H9 (cell line): ENCODE data around the gene GSTM3. TPM values are rescaled to one million over a fixed set of nuclear protein-coding genes. Genes with fewer than 3 reads are reported as not detected.
"Not testable (repeated sequence)": the region's sequence is repeated elsewhere in the genome, so short reads cannot be mapped to it uniquely, and the experiment has no call there.

Experiments used
- DNase-seq: peaks from one replicate; pipeline ENCODE4 v3.0.0-alpha.2; 2017
- H2AFZ ChIP-seq: one replicate; pipeline ENCODE4 v1.6.1; 2013; ENCODE audit warnings: mild to moderate bottlenecking, low read length, control low read depth, moderate library complexity
- H2AK5ac ChIP-seq: 2 replicates; pipeline ENCODE4 v1.6.1; 2013; ENCODE audit warnings: low read length, control low read depth, mixed read lengths; ENCODE audit not compliant: insufficient read length
- H2BK120ac ChIP-seq: one replicate; pipeline ENCODE4 v1.6.1; 2013; ENCODE audit warnings: low read depth, mild to moderate bottlenecking, low read length, control low read depth, inconsistent platforms; ENCODE audit not compliant: poor library complexity, severe bottlenecking
- H2BK12ac ChIP-seq: 2 replicates; pipeline ENCODE4 v1.6.1; 2013; ENCODE audit warnings: low read length, control low read depth, mixed read lengths, low read depth; ENCODE audit not compliant: insufficient read length
- H2BK15ac ChIP-seq: 2 replicates; pipeline ENCODE4 v1.6.1; 2013; ENCODE audit warnings: low read depth, low read length, control low read depth
- H2BK20ac ChIP-seq: one replicate; pipeline ENCODE4 v1.6.1; 2013; ENCODE audit warnings: low read depth, mild to moderate bottlenecking, low read length, control low read depth, inconsistent platforms; ENCODE audit not compliant: poor library complexity, severe bottlenecking
- H2BK5ac ChIP-seq: 2 replicates; pipeline ENCODE4 v1.6.1; 2013; ENCODE audit warnings: low read length, control low read depth, mixed read lengths; ENCODE audit not compliant: insufficient read length
- H3K14ac ChIP-seq: 2 replicates; pipeline ENCODE4 v1.6.1; 2013; ENCODE audit warnings: low read length, control low read depth; ENCODE audit not compliant: insufficient read depth
- H3K18ac ChIP-seq: 2 replicates; pipeline ENCODE4 v1.6.1; 2013; ENCODE audit warnings: low read depth, mild to moderate bottlenecking, mixed read lengths, low read length, control low read depth; ENCODE audit not compliant: insufficient read length
- H3K23ac ChIP-seq: 2 replicates; pipeline ENCODE4 v1.6.1; 2013; ENCODE audit warnings: low read length, control low read depth, mixed read lengths, low read depth; ENCODE audit not compliant: insufficient read length
- H3K23me2 ChIP-seq: 2 replicates; pipeline ENCODE4 v1.6.1; 2013; ENCODE audit warnings: low read depth, mild to moderate bottlenecking, mixed read lengths, low read length, control low read depth; ENCODE audit not compliant: insufficient read length, poor library complexity, severe bottlenecking
- H3K27ac ChIP-seq: 2 replicates; pipeline ENCODE4 v1.5.1; 2013; ENCODE audit warnings: low read length, control low read depth, mixed read lengths, low read depth; ENCODE audit not compliant: insufficient read length
- H3K27me3 ChIP-seq: 2 replicates; pipeline ENCODE4 v1.6.1; 2013; ENCODE audit warnings: low read length, control low read depth, inconsistent platforms; ENCODE audit not compliant: insufficient read depth
- H3K4ac ChIP-seq: 2 replicates; pipeline ENCODE4 v1.6.1; 2013; ENCODE audit warnings: low read depth, mild to moderate bottlenecking, control low read depth, inconsistent platforms, low read length, moderate library complexity
- H3K4me1 ChIP-seq: 2 replicates; pipeline ENCODE4 v1.6.1; 2013; ENCODE audit warnings: low read length, control low read depth, inconsistent platforms; ENCODE audit not compliant: insufficient read depth
- H3K4me2 ChIP-seq: 2 replicates; pipeline ENCODE4 v1.6.1; 2013; ENCODE audit warnings: low read length, control low read depth, mixed read lengths; ENCODE audit not compliant: insufficient read length, insufficient read depth
- H3K56ac ChIP-seq: 2 replicates; pipeline ENCODE4 v1.6.1; 2013; ENCODE audit warnings: low read depth, mild to moderate bottlenecking, mixed read lengths, low read length, control low read depth; ENCODE audit not compliant: insufficient read length
- H3K79me1 ChIP-seq: 2 replicates; pipeline ENCODE4 v1.6.1; 2013; ENCODE audit warnings: low read depth, mild to moderate bottlenecking, moderate library complexity, low read length, control low read depth, inconsistent platforms; ENCODE audit not compliant: insufficient read depth, poor library complexity, severe bottlenecking
- H3K79me2 ChIP-seq: 2 replicates; pipeline ENCODE4 v1.6.1; 2013; ENCODE audit warnings: low read length, control low read depth, inconsistent platforms; ENCODE audit not compliant: insufficient read depth
- H3K9ac ChIP-seq: 2 replicates; pipeline ENCODE4 v1.6.1; 2013; ENCODE audit warnings: low read length, control low read depth, mixed read lengths; ENCODE audit not compliant: insufficient read length; ENCODE audit errors: extremely low read depth
- H3K9me3 ChIP-seq: one replicate; pipeline ENCODE4 v1.6.1; 2013; ENCODE audit warnings: low read depth, low read length, inconsistent platforms; ENCODE audit not compliant: control insufficient read depth
- H3T11ph ChIP-seq: one replicate; pipeline ENCODE4 v1.6.1; 2013; ENCODE audit warnings: mild to moderate bottlenecking, low read length, control low read depth, inconsistent platforms
- H4K20me1 ChIP-seq: one replicate; pipeline ENCODE4 v1.6.1; 2013; ENCODE audit not compliant: control insufficient read depth, insufficient read length, insufficient read depth
- H4K5ac ChIP-seq: 2 replicates; pipeline ENCODE4 v1.6.1; 2013; ENCODE audit warnings: low read depth, mild to moderate bottlenecking, mixed read lengths, low read length, control low read depth; ENCODE audit not compliant: insufficient read length
- H4K8ac ChIP-seq: replicated peaks from 2 replicates; pipeline ENCODE4 v1.6.1; 2013; ENCODE audit warnings: low read length, control low read depth, mixed read lengths, low read depth; ENCODE audit not compliant: insufficient read length
- H4K91ac ChIP-seq: 2 replicates; pipeline ENCODE4 v1.6.1; 2013; ENCODE audit warnings: low read depth, mild to moderate bottlenecking, moderate library complexity, mixed read lengths, low read length, control low read depth; ENCODE audit not compliant: insufficient read length
- H3K27ac Mint-ChIP-seq, 3 experiments: 2 replicates in 2 of 3; 3 replicates in 1 of 3; pipeline ENCODE4 v1.8.0; 2020 to 2021; ENCODE audit warnings: mixed read lengths in 3 of 3, mild to moderate bottlenecking in 1 of 3, moderate library complexity in 1 of 3
- H3K27me3 Mint-ChIP-seq: 2 replicates; pipeline ENCODE4 v1.8.0; 2021; ENCODE audit warnings: low read depth, mild to moderate bottlenecking, moderate library complexity, mixed read lengths
- H3K36me3 Mint-ChIP-seq, 3 experiments: 2 replicates in 2 of 3; 3 replicates in 1 of 3; pipeline ENCODE4 v1.8.0; 2020 to 2021; ENCODE audit warnings: low read depth in 3 of 3, mixed read lengths in 3 of 3; ENCODE audit not compliant: insufficient read depth in 1 of 3
- H3K4me1 Mint-ChIP-seq, 2 experiments: 2 replicates each; pipeline ENCODE4 v1.8.0; 2020; ENCODE audit warnings: mixed read lengths in 2 of 2
- H3K4me3 Mint-ChIP-seq, 2 experiments: 2 replicates in 1 of 2; 3 replicates in 1 of 2; pipeline ENCODE4 v1.8.0; 2020 to 2021; ENCODE audit warnings: mild to moderate bottlenecking in 2 of 2, mixed read lengths in 2 of 2, moderate library complexity in 1 of 2
- H3K9me3 Mint-ChIP-seq, 2 experiments: 2 replicates in 1 of 2; 3 replicates in 1 of 2; pipeline ENCODE4 v1.8.0; 2020; ENCODE audit warnings: mild to moderate bottlenecking in 2 of 2, mixed read lengths in 2 of 2, moderate library complexity in 1 of 2
- WGBS: extraction: QIAGEN DNeasy Blood & Tissue Kit; methylation state at CpG from one replicate; pipeline ENCODE4 v1.1.7; 2013; ENCODE audit warnings: missing lambda C conversion rate, low lambda C conversion rate, mixed read lengths; ENCODE audit not compliant: insufficient read length; ENCODE audit errors: extremely low coverage; 5-methylcytosine and 5-hydroxymethylcytosine counted together
- total RNA-seq: library from RNA; stranded (reverse); gene quantifications from 2 replicates; pipeline ENCODE4 v1.2.1, GENCODE V29; 2021

The GSTM3 gene
- total RNA-seq, 1 experiment from 2014 or later = 3.5 TPM

DNA sequence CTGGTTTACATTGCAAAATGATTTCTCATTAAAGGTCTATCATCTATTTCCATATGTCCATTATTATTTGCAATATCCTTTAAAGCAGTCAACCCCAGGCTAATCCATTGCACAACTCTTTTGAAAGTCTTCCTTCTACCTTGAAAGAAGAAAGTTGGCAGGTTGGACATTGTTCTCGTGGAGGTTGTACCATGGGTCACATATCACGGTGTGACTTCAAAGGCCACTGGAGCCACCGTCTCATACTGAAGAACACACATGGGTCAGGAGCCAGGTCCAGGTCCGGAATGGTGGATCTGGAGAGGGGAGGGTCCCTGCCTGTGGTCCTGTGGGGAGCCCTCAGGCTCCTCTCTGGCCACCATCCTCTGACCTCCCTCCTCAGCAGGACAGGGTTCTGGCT is 54.9 kb downstream of the GSTM3 start:
- H4K8ac ChIP-seq, H3K4me1 Mint-ChIP-seq, H3K79me2 ChIP-seq, H2BK5ac ChIP-seq, H3K4me1 ChIP-seq, H3K27me3 ChIP-seq, H4K5ac ChIP-seq, H2BK120ac ChIP-seq, H3K23me2 ChIP-seq, H3K4me2 ChIP-seq, H3K4ac ChIP-seq, H2AK5ac ChIP-seq, H4K20me1 ChIP-seq, H3K56ac ChIP-seq, H3K27ac Mint-ChIP-seq, H3K23ac ChIP-seq, H3K4me3 Mint-ChIP-seq, H3K36me3 Mint-ChIP-seq, H2BK12ac ChIP-seq, H2BK15ac ChIP-seq, H3K18ac ChIP-seq, H3K27me3 Mint-ChIP-seq, DNase-seq, H2BK20ac ChIP-seq, H3K79me1 ChIP-seq, H3K14ac ChIP-seq, H3K9ac ChIP-seq, H2AFZ ChIP-seq, H3T11ph ChIP-seq, H3K27ac ChIP-seq, H4K91ac ChIP-seq, H3K9me3 ChIP-seq, H3K9me3 Mint-ChIP-seq: not testable (repeated sequence)
- no CpG with 5 or more reads among the region's 4 CpGs for WGBS

DNA sequence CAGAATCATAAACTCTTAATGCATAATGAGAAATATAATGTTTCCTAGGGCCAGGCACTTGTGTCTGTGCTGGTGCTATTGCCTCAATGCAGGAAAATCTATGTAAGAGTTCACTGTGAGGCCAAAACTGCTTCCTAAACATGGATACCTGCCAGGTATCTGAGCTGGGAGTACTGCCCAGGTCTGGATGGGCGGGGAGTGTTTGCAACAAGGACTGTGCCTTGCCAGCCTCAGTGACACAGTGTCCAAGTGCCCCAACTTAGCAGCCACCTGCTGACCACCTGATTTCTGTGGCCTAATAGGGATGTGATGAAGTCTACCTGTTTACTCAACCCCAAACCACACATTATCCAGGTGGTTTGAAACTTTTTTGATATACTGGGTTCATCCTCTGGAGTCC is 55.4 kb downstream of the GSTM3 start:
- not testable (repeated sequence) for H3K4me1 Mint-ChIP-seq, H3K9me3 Mint-ChIP-seq, H3K9me3 ChIP-seq, H2BK15ac ChIP-seq, H4K5ac ChIP-seq, H3K79me1 ChIP-seq, H2BK20ac ChIP-seq, H3K14ac ChIP-seq, H3K79me2 ChIP-seq, H3K27ac ChIP-seq, H3K23me2 ChIP-seq, H3K27me3 Mint-ChIP-seq, H2AFZ ChIP-seq, H3K36me3 Mint-ChIP-seq, H3K27me3 ChIP-seq, H3K27ac Mint-ChIP-seq, H3K4me1 ChIP-seq, H3K9ac ChIP-seq, H2BK120ac ChIP-seq, DNase-seq, H3K23ac ChIP-seq, H4K91ac ChIP-seq, H2BK12ac ChIP-seq, H3K4me2 ChIP-seq, H3T11ph ChIP-seq, H3K18ac ChIP-seq, H3K4ac ChIP-seq, H2AK5ac ChIP-seq, H4K20me1 ChIP-seq, H2BK5ac ChIP-seq, H3K56ac ChIP-seq, H3K4me3 Mint-ChIP-seq, H4K8ac ChIP-seq
- WGBS = no CpG with 5 or more reads among the region's 1 CpG
